CD4-positive, alpha-beta T cell treated with Interleukin-4 for 1 hour (primary cell): ENCODE measurements around the gene TSR3.
A peak's percentile ranks its signal among the peaks of the same experiment; 100 is the strongest.

Source experiments
- DNase-seq, 2 donors: peaks; one replicate each; pipeline ENCODE4 v3.0.0-alpha.2; 2020 to 2022

TSR3 gene

GRCh38 chr16:1306334-1306733 is 45.3 kb downstream of the TSR3 start:
- DNase-seq, result no peak

- DNase-seq, result no peak
Observed at GRCh38 chr16:1305823-1306222, 45.9 kb downstream of the TSR3 start.

GRCh38 chr16:1301562-1301961 is 50.1 kb downstream of the TSR3 start:
- no peak for DNase-seq

- DNase-seq, result peak; percentile 75 to 78
Observed at GRCh38 chr16:1300664-1301476, 50.8 kb downstream of the TSR3 start.

GRCh38 chr16:1299868-1300203 is 51.8 kb downstream of the TSR3 start:
- no peak for DNase-seq
